ENCODE data around the gene CUEDC2.

The CUEDC2 gene

GRCh38 chr10:102396730-102397151 lies 35.6 kb downstream of the CUEDC2 start:
- no peak for DNase-seq (ENCODE audit: low read depth)

DNA sequence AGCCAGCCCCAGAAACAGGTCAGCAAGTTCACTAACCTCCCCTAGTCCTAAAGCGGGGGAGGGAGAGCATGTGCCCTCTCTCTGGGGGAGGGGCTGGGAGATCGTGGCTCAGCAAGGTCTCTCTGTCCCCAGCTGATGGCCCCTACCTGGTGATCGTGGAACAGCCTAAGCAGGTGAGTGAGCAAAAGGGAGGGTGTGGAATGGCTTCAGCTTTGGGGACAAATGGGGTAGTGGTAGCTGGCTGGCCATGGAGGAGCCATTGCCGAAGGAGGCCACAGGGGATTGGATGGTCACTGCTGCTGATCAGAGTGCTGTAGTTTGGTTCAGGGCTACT lies 36.1 kb downstream of the CUEDC2 start:
- DNase-seq (ENCODE audit: low read depth) = no peak

GRCh38 chr10:102395400-102396316 lies 36.7 kb downstream of the CUEDC2 start, which contains the start of gene NFKB2:
Gene NFKB2, plus strand, starts transcription at chr10:102395705. Its CDS starts 255 bp downstream, at chr10:102395960.
- DNase-seq (ENCODE audit: low read depth) = peak; percentile 92

DNA sequence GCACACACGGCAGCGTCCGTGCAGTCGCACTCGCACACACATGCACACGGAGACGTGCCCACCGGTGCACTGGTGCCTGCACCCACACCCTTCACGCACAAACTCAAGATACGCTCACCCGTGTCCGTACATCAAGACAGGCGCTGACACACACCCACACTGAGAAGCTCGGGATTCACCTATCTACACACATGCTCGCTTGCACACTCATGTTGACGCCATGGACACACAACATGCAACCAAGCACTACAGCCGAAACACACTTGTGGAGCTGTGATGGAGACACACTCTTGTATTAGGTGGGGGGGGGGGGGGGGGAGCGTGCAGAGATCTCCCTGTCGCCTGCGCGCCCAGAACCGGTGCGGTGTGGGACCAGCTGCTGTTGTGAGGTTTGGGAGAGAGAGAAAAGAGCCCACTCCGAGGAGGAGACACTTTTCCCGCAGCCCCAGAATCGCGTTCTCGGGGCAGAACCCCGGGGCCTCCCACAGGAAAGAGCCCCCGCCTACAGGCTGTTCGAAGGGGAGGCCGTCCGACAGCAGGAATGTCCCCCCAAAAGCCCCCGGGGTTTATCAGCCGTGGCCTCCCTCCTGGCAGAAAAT lies 37.5 kb downstream of the CUEDC2 start:
- DNase-seq (ENCODE audit: low read depth) = peak; percentile 34

GRCh38 chr10:102394079-102394800 lies 38.1 kb downstream of the CUEDC2 start:
- DNase-seq (ENCODE audit: low read depth) = peak; percentile 96

GRCh38 chr10:102393411-102394078 lies 38.8 kb downstream of the CUEDC2 start:
- no peak for DNase-seq (ENCODE audit: low read depth)

- no peak for DNase-seq (ENCODE audit: low read depth)
These were observed 40.1 kb downstream of the CUEDC2 start for GRCh38 chr10:102392306-102392705.

DNA sequence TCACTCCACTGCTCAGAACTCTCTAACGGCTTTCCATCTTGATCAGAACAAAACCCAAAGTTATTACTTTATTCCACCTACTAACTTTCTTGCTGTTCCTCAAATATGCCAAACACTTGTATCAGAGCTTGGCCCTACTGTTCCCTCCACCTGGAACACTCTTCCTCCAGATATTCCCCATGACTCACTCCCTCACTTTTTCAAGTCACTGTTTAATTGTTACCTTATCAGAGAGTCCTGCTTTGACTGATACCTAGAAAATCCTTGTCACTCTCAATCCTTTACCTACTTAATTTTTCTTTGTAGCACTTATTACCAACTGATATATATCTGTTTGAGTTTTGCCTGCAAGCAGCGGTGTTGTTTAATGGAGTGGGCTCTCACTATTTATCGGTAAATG lies 42.5 kb downstream of the CUEDC2 start:
- no peak for DNase-seq (ENCODE audit: low read depth)

GRCh38 chr10:102384606-102385429 lies 47.6 kb downstream of the CUEDC2 start:
- DNase-seq (ENCODE audit: low read depth) = no peak

- DNase-seq (ENCODE audit: low read depth) = no peak
These were observed 48.3 kb downstream of the CUEDC2 start for GRCh38 chr10:102384053-102384452.

DNA sequence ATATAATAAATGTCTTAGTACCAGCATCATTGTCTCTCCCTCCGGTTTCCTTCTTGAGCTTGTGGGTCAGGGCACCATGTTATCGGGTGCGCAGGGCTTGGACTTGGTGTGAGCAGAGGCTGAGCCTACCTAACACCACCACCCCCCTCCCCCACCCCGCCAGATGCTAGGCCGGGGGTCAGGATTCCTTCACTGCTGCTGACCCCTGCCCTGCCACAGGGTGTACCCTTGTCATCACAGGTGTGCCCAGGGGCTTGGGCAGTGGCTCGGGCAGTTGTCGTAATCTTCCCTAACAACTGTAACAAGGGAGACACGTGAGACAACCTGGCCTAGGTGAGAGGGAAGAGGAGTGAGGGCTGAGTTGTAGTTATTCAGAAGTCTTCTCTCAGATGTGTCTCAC lies 49.5 kb downstream of the CUEDC2 start:
- no peak for DNase-seq (ENCODE audit: low read depth)

GRCh38 chr10:102381983-102382382 lies 50.4 kb downstream of the CUEDC2 start:
- no peak for DNase-seq (ENCODE audit: low read depth)

- no peak for DNase-seq (ENCODE audit: low read depth)
These were observed 53.0 kb downstream of the CUEDC2 start for GRCh38 chr10:102379383-102379782.

DNA sequence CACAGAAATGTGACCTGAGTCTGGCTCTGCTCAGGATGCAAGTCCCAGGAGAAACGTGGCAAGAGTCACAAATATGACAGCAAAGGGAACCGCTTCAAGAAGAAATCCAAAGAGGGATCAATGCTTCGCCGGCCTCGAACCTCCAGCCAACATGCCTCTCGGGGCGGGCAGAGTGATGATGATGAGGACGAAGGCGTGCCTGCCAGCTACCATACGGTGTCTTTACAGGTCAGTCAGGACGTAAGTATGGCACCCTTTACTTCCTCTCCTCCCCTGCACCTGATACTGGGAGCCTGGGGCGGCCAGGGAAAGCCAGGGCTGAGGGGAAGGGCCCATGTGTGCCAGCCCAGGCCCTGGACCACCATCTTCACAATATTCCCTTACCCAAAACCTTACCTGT lies 55.5 kb downstream of the CUEDC2 start:
- DNase-seq (ENCODE audit: low read depth) = no peak

DNA sequence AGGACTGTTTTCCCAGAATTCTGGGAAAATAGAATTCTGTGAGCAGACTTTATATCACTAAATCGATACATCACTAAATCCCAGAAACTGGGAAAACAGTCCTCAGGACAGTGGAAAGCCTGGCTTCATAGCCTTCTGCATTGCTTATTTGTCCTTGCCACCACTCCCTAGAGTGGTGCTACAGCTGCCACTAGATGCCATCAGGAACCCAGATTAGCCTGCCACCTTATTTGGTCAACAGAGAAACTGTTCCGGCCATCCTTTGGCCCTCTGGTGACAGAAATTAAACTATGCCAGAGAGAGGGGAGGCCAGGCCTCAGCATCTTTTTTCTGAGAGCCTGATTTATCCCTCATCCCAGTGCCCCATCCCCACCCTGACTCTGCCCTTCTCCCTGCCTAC lies 56.5 kb downstream of the CUEDC2 start:
- DNase-seq (ENCODE audit: low read depth) = no peak

DNA sequence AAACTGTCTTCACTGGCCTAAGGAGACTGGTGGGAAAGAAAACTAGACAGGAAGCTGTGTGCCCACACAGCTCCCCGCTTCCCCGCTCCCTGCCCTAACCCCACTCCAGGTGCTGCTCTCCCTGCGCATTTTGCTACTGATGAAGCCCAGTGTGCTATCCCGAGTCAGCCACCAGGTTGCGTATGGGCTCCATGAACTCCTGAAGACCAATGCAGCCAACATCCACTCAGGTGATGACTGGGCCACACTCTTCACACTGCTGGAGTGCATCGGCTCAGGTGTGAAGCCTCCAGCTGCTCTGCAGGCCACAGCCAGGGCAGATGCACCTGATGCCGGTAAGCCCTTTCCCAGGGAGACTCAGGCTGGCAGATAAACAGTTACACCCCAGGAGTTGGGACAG lies 57.1 kb downstream of the CUEDC2 start:
- no peak for DNase-seq (ENCODE audit: low read depth)

Measured in activated T-cell treated with anti-CD3 and anti-CD28 coated beads for 1 hour (primary cell).